Activated CD8-positive, alpha-beta memory T cell treated with anti-CD3 and anti-CD28 coated beads for 36 hours (primary cell): ENCODE data around the gene FBXO31. TPM values are rescaled to one million over a fixed set of nuclear protein-coding genes. Genes with fewer than 3 reads are reported as not detected.

Source experiments
- CTCF ChIA-PET: fragments of 350-600 bp; sonication (Branson Sonifier 250); formaldehyde crosslinking; loops from one replicate; lab custom pipeline; 2021; ENCODE audit warnings: antibody characterized with exemption; lab: Charles Lee
- POLR2A ChIA-PET: fragments of 350-600 bp; sonication (Branson Sonifier 250); formaldehyde crosslinking; loops from one replicate; lab custom pipeline; 2021; ENCODE audit warnings: antibody characterized with exemption; lab: Charles Lee
- total RNA-seq, 2 experiments: library from RNA; stranded (reverse); gene quantifications; one replicate each; pipeline ENCODE4 v1.2.3, GENCODE V29; 2021

The FBXO31 gene
- total RNA-seq, 2 experiments from 2014 or later = 38.5 to 40.3 TPM

DNA sequence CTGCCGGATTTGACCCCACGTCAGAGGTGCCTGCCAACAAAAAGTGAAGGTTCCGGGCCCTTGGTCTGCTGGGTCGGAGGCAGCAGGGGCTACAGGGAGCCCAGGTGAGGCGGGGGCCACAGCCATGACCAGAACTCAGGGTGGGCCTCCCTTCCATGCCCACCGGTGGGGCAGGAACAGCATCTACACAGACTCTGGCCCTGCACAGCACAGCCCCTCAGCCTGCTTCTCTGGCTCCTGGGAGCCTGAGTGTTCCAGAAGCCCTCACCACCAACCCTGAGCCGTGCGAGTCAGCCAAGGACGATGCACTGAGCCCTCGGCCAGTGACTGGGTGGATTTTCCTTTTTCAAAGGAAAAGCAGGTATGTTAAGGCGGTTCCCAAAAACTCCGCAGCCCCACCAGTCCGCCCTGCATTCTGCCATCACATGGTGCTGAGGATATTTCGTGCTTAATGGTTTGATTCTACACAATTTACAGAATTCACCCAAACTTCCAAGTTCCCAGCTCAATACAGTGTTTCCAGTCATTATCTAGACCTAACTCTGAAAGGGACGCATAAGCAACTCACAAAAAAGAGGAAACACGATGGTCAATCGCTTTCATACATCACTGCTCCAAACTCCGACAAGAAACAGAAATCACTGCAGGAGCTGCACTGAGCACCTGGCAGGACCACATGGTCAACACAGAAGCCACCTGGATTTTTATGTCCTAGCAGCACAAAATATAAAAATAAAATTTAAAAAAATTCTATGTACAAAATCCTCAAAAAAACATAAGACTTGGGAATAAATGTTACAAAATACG, 46.9 kb downstream of the FBXO31 start:
- ChIA-PET POLR2A (no interaction called here), CTCF (no interaction called here)

DNA sequence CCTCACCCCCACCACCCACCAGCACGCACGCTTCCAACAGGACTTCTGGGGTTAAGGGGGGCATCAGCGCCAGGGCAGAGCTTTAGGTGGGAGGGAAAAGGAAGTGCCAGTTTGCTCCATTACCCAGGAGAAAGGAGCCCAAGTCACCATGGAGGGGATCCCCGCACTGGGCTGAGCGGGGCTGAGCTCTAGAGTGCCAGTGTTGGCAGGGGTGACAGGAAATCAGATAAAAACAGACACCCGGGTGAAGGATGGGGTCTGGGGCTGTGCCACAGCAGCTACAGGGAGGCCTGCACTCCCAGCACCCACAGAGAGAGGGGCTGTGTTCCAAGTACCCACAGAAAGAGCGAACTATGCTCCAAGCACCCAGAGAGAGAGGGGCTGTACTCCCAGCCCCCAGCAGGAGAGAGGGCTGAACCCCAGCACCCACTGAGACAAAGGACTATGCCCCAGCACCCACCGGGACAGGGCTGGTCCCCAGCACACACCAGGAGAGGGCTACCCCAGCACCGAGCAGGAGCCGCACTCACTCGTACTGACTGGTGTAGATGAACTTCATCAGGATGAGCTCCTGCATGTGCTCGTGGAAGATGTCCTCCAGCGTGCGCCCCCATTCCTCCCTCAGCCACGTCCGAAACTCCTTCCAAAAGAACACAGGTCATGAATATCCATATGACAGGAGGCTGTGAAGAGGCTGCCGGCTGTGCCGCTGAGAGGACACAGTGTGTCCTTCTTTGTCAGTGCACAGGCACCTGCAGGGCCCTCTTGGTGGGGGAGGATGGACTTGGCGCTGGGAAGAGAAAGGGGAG, 47.7 kb downstream of the FBXO31 start:
- ChIA-PET POLR2A (no interaction called here), CTCF (no interaction called here)

DNA sequence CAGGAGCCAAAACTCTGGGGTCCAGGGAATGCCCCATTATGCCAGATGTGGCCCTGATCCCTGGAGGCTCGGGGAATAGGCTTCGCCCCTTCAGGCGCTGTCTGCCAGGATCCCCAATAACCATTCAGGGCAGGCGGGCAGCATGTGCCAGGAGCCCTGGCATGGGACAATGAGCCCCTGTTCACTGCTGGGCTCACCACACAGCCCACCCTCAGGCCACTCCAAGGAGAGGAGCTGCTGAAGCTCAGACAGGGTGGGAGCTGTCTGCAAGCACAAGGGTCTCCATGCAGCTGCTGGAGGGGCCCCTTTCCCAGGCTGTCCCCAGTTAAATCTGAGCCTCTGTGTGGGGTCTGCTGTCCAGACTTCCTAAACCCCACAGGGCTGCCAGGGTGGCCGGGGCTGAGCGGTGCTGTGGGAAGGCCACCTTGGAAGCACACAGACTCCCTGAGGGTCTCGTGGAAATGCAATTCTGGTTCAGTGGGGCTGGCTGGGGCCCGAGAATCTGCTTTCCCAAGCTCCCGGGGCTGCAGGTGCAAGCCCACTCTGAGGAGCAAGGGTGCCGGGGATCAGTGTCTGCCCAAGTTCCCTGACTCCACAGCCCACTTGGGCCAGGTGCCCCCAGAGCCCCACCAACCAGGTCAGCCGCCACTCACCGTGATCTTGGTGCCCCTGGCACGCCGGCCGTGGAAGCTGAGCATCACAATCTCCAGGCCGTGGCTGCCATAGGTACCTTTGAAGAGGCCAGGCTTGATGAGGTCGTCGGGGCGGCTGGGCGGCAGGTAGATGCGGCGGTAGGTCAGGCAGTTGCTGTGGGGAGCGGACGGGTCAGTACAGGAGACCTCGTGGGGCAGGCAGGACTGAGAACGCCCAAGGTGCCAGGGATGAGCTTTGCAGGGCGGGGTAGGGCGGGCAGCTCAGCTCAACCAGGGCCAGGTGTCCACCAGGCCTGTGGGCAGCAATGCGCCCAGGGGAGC, 48.6 kb downstream of the FBXO31 start:
- ChIA-PET POLR2A (no interaction called here), CTCF (no interaction called here)

DNA sequence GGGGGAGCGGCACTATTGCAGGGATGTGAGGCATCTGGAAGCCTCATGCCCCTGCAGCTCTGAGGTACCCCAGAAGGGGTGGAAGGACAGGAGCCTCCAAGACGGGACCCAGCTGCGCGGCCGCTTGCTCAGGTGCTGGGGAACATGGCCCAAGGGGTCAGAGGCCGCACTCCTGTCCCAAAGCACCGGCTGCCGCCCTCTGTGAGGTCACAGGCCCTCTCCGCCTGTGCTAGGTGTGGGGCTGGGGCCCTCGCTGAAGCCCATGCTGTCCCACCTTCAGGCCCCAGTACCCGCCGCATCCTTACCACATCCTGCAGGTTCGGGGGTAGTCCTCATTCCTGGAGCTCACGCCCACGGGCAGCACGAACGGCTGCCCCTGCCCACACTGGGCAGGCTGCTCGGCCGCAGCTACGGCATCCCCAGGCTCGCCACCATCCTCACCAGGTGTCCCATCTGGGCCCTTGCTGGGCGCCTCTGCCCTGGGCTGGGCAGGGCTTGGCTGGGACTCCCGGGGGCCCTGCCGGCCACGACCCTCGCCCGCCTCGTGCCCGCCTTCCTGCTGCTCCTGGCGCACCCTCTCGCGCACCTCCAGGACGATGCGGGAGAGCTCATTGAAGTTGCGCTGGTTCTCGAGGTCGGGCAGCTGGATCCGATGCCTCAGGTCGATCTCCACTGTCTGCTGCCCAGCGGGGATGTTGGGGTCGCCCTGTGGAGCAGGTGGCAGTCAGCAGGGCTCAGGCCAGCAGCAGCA, 49.8 kb downstream of the FBXO31 start:
- CTCF ChIA-PET = no interaction called here
- POLR2A ChIA-PET = no interaction called here

DNA sequence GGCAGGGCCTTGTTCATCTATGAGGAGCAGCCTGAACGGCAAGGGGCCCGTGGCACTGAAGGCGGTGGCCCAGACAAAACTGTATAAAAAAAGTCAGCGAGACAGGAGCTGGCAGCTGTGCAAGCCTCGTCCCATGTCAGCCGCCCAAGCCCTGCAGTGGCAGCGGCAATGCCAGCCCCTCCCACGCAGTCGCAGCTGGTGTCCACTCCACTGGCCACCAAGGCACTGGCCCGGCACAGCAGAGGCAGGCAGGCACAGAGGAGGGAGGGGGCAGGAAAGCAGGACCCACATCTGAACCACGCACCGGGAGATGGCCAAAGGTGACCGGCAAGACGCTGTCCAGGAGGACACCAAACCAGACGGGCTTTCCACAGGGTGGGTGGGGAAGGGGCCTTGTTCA, 50.5 kb downstream of the FBXO31 start:
- CTCF ChIA-PET = interaction anchor here (1.3 to 1.5 kb wide), 2 partner anchors 9 to 61 kb away, joined by 3 to 6 read pairs; no protein-coding TSS in a partner anchor
- POLR2A ChIA-PET = no interaction called here

DNA sequence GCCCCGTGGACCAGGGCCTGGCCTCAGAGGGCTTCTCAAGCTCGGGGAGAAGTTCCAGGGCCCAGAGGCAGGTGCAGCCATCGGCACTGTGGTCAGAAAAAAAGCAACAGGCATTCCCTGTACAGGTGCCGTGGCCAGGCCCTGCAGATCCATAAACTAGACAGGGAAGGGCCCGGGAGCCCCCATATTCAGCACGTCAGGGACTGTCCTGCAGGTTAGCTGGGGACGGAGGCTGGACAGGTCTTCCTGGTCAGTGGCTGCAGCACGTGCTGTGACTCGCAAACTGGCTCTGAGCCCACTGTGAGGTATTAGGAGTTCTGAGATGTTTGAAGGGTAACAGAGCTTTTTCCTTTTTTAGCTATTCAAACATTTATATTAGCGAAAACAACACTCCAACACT, 51.4 kb downstream of the FBXO31 start:
- POLR2A ChIA-PET = interaction anchor here (0.8 kb wide), 1 partner anchor 16 kb away, joined by 3 read pairs; no protein-coding TSS in a partner anchor
- CTCF ChIA-PET = interaction anchor here (1.3 to 1.5 kb wide), 2 partner anchors 8 to 62 kb away, joined by 3 to 6 read pairs; no protein-coding TSS in a partner anchor

DNA sequence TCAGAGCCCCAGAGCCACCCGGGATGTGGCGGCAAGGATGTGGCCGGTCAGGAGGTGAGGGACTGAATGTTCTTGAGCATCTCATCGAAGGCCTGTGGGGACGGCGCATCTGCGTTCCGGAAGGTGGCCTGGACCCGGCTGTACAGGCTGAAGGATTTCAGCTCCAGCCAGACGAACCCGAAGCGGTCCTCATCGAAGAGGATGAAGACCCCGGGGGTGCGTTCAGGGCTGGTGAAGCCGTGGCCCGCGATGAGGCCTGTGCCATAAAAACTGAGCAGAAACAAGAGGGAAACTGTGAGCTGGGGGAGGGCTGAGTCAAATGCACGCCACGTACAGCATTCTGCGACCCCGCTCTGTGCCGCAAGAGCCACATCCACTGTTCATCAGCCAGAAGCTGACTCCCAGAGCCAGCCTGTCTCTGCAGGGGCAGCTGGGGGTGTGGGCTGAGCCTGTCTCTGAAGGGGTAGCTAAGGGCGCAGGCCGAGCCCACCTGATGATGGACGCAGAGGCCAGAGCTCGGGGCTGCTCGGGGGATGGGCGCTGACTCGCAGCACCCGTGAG, 52.3 kb downstream of the FBXO31 start:
- CTCF ChIA-PET = no interaction called here

DNA sequence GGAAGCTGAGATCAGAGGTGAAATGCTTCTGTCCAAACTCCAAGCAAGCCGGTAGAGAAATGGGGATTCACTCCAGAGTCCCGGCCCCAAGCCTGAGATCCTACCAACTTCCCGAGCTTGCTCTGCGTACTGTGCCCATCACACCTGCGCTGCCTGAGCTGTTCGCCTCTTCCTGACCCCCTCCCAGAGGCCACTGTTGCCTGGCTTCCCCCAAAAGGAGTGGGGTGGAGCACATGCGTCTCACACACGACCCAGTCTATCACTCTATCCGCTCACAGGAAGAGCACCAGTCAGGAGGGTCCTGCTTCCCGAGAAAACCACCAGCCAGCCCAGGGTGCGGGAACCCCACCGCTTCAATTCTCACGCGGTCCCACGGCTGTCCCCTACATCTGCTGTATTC, 52.9 kb downstream of the FBXO31 start:
- ChIA-PET POLR2A (no interaction called here), CTCF (no interaction called here)

More for the DNA sequence above, 52.3 kb downstream of the FBXO31 start:
- POLR2A ChIA-PET = no interaction called here

DNA sequence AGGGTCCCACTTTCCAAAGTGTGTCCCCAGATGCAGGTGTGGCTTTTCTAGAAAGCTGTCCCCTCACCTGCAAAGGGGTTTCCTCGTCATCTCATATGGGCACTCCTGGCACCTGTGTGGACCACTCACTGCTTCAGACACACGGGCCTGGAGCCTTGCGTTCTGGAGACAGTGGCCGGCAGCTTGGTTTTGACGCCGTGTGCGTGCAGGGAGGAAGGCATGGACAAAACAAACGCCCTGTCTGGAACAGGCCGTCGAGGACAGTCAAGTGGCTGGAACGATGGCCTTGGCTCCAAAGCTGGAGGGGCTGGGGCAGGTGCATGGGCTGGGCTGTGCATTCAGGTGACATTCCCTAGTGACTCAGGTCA, 53.3 kb downstream of the FBXO31 start:
- ChIA-PET POLR2A (no interaction called here), CTCF (no interaction called here)

DNA sequence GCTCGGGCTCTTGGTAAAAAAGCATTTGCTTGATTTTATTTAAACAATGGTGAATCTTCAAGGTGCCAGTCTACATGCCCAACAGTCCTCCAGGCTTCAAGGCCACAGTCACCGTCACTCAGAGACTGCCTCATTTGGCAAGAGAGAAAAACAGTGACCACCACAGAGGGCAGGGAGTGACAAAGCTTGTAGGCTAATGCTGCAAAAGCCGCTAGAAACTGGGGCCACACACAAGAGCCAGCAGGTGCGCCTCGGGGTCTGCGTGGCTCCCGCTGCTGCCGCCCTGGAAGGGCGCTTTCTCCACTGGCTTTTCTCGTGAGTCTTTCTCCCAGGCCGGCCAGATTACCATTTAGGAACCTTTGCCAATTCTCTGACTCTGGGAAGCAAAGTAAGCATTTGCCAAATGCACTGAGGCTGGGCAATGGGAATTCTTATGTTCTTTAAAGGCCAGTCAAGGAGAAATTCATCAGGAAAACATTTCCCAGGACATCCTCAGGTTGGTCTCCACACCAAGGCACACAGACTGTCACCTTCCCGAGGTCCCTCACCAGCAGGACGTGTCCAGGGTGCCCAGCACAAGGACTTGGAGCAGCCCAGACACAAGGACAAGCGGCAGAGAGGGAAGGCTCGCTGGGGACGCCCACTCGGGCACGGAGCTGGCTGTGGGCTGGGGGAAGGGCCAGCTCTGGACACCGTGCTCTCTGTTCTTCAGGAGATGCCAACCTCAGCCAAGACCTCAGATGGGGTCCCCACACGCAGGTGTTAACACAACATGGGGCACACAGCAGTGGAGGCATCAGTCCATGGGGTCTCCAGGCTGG, 53.9 kb downstream of the FBXO31 start:
- POLR2A ChIA-PET = no interaction called here
- CTCF ChIA-PET = no interaction called here

DNA sequence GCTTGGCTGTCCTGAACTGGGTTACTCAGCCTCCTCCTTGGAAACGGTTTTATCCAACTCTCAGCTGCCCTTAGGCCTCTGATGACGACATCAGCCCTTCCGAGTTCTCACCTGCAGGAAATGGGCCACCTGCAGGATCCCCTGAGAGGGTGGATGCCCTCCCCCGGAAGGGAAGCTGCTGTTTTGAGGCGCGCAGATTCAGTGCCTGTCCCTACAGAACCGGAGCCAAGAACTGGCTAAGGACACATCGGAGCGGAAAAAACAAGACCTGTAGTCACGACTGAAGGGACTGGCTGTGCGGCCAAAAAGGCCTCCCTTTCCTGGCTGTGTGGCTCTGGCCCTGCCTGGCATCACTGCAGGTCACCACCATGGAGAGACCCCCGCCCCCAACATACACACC, 54.7 kb downstream of the FBXO31 start:
- POLR2A ChIA-PET = no interaction called here

DNA sequence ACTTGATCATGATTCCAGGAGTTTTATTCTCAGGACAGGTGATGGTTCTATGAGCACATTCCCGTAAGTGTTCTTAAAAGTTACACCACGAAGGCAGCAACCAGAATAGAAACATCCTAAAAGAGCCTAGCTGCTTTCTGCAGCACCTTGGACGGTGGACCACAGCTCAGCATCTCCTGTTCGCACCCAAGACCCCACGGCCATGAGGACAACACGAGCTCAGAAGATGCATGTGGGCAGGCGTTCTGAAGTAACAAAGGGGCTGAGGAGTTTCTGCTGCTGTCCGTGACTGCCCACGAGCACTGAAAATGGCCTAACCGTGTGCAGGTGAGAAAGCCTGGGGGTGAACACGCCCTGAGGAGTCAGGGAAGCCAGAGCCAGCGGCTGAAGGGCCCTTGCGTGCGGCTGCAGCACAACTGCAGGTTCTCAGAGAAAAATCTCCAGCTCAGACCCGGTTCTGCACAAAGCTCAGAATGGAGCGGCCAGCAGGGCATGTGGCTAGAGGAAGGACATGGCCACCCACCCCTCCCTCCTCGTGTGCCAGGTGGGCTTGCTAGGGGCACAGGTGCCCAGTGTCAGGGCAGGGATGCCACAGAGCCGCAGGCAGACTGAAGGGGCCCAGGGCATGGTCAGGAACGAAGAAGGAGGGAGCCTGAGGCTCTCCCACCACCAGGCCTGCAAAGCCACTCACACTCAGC, 55.6 kb downstream of the FBXO31 start:
- POLR2A ChIA-PET = no interaction called here
- CTCF ChIA-PET = no interaction called here

More for the DNA sequence above, 54.7 kb downstream of the FBXO31 start:
- CTCF ChIA-PET = no interaction called here

DNA sequence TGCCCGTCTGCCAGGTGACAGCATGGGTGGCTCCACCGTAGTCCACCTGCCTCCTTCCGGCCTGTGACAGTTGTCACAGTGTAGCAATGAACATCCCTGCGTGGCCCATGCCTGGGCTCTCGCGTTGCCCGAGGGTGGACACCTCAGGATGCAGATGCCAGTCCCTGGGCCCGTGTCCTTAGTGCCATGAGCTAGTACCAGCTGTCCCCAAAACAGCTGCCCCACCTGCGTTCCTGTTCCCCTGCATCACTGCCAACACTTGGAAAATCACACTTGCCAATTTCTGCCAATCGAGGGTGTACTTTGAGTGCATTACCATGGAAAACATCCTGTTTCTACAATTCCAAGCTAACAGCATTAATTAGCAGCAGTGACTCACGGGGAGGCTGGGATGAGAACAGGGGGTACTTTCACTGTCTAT, 57.4 kb downstream of the FBXO31 start:
- CTCF ChIA-PET = interaction anchor here (1.7 kb wide), 1 partner anchor 10 kb away, joined by 4 read pairs; no protein-coding TSS in a partner anchor
- POLR2A ChIA-PET = no interaction called here

DNA sequence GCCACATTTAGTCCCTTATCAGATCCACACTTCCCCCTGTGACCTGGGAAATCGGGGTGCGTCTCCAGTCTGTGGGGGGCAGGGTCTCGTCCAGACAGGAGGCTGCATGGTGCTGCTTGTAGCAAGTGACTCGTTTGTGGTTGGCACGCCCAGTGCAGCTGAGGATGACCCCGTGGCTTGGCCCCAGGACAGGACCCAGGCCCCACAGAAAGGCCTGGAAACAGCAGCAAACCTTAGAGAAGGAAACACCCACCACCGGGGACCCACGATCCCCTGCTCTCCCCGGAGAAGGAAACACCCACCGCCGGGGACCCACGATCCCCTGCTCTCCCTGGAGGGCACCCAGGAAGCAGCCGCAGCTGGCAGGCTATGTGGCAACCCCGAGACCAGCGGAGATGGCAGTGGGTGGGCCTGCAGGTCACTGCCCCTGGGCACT, 58.1 kb downstream of the FBXO31 start:
- ChIA-PET CTCF (interaction anchor here (1.7 to 2.1 kb wide), 2 partner anchors 10 to 69 kb away, joined by 4 to 10 read pairs; no protein-coding TSS in a partner anchor), POLR2A (no interaction called here)

DNA sequence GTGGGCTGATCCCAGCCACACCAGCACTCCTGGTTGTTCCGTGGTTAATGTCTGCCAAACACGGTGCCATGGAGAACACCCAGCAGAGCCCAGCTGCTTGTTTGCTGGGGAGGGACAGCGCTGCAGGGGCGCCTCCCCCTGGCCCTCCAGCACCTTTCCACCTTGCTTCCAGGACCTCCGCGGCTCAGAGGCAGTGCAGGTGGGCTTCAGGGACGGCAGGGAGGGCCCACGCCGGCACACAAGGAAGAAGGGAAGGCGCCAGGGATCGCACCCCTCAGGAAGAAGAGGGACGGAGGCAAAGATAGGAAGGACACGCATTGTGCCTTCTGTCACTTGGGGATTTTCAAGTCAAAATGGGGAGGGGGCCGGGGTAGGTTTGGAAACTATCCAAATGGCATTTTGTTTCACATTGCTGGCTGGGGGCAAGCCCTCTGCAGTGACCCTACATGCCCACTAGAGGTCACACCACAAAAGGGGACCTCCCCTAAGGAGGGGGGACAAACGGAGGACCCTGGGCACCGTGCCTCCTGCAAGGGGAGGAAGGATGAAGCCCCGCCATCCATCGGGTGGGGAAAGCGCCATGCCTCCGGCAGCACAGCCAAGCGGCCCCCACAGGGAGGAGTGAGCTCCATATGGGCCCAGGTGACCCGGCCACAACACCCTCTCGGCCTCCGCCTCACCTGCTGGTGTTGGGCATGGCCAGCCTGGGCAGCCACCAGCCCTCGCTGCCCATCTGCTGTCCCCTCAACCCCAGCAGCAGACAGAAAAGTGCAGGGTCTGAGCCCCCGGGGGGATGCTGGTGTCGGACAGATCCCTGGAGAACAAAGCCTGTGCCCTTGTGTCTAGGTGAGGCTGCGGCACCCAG, 58.9 kb downstream of the FBXO31 start:
- CTCF ChIA-PET = interaction anchor here (0.8 to 2.1 kb wide), 4 partner anchors 8 to 69 kb away, joined by 3 to 10 read pairs (median 5); no protein-coding TSS in a partner anchor
- POLR2A ChIA-PET = no interaction called here
